ENCODE measurements around the gene SERBP1.
A peak's percentile ranks its signal among the peaks of the same experiment; 100 is the strongest.

SERBP1 gene

GRCh38 chr1:67430358-67431155 lies at the start of gene SERBP1:
Gene SERBP1, minus strand, starts transcription at chr1:67430402. Its CDS starts 102 bp downstream, at chr1:67430300.
- Mint-ChIP-seq H3K36me3 (peaks cover 36% of the 10 kb centered on the region), H3K4me1 (peaks cover 52% of the 10 kb centered on the region), H3K9me3 (no peaks in the 10 kb centered on the region)

GRCh38 chr1:67479146-67479891 lies 49.1 kb upstream of the SERBP1 start:
- peaks cover 3% of the 10 kb centered on the region for H3K4me1 Mint-ChIP-seq
- no peak overlapping the region for H3K27ac Mint-ChIP-seq
- H3K9me3 Mint-ChIP-seq, result no peaks in the 10 kb centered on the region
- H3K27me3 Mint-ChIP-seq, result no peaks in the 10 kb centered on the region
- no peak overlapping the region for H3K4me3 Mint-ChIP-seq
- no peaks in the 10 kb centered on the region for H3K36me3 Mint-ChIP-seq

More at GRCh38 chr1:67430358-67431155, at the start of gene SERBP1:
- Mint-ChIP-seq H3K4me3 (peak within 1 kb of the TSS; percentile 94), H3K27ac (peak within 1 kb of the TSS; percentile 97), H3K27me3 (no peaks in the 10 kb centered on the region)

DNA sequence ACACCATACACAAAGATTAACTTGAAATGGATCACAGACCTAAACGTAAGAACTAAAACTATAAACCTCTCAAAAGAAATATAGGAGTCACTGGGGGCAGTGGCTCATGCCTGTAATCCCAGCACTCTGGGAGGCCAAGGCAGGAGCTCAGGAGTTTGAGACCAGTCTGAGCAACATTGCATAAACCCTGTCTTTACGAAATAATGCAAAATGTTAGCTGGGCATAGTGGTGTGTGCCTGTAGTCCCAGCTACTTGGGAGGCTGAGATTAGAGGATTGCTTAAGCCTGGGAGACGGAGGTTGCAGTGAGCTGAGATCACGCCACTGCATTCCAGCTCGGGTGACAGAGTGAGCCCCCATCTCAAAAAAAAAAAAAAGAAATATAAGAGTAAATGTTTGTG lies 46.7 kb upstream of the SERBP1 start:
- H3K4me1 Mint-ChIP-seq, result peaks cover 3% of the 10 kb centered on the region
- H3K27ac Mint-ChIP-seq, result no peak overlapping the region
- no peak overlapping the region for H3K4me3 Mint-ChIP-seq
- no peaks in the 10 kb centered on the region for H3K9me3 Mint-ChIP-seq
- H3K27me3 Mint-ChIP-seq, result no peaks in the 10 kb centered on the region
- H3K36me3 Mint-ChIP-seq, result no peaks in the 10 kb centered on the region

DNA sequence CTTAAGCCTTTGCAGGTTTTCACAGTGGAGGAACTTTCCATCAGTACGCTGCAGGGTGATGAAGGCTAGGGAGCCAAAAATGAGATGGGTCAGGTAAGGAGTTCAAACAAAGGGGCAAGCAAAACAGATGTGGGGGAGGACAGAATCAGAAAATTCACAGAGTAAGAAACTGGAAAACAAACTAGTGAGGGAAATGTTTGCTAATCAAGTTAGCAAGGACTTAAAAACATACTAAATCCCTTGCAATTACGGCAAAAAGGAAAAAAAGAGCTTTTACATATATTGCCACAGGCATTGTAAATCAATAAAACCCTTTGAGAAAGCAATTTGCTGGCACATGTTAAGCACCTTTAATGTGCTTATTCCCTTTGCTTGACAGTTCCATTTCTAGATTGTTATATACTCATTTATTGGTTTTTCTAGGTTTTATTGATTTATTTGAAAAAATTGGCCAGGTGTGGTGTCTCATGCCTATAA lies 45.8 kb upstream of the SERBP1 start:
- Mint-ChIP-seq H3K36me3 (no peaks in the 10 kb centered on the region), H3K4me1 (peaks cover 3% of the 10 kb centered on the region), H3K9me3 (no peaks in the 10 kb centered on the region), H3K4me3 (no peak overlapping the region), H3K27ac (no peak overlapping the region), H3K27me3 (no peaks in the 10 kb centered on the region)

DNA sequence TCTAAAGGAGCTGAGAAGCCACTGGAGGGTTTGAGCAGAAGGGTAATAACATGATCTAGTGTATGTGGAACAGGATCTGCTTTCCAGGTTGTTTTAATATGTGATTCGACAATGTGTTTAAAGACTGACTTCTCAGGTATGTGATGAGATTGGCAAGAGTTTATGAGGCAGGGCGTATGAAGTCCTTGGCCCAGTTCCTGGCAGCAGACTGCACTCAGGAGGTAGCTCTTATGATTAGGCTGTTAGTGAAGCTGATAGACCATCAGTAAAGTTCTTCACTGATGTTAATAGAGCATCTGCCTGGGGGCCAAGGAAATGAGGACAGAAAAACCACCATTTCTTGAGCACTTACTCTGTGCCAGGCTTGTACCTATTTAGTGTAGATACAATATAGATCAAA lies 41.9 kb upstream of the SERBP1 start:
- no peak overlapping the region for H3K4me3 Mint-ChIP-seq
- no peaks in the 10 kb centered on the region for H3K4me1 Mint-ChIP-seq
- no peaks in the 10 kb centered on the region for H3K9me3 Mint-ChIP-seq
- no peak overlapping the region for H3K27ac Mint-ChIP-seq
- H3K36me3 Mint-ChIP-seq, result no peaks in the 10 kb centered on the region
- H3K27me3 Mint-ChIP-seq, result no peaks in the 10 kb centered on the region

DNA sequence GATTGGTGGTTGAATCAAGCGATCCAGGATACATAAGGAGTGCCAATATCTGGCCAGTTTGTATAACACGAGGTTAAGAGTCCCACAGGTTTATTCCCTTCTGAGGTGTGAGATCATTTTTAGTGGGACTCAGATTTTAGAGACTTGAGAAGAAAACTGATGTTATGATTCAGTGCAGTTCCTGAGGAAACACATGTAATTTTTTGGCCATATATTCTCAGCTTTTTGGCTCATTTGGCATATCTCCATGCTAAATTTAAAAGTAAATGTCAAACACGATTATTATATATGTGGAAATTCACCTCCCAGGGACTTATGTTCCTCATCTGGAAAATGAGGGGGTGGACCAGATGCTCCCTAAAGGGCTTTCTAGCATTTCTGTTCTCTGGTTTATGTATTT lies 39.2 kb upstream of the SERBP1 start:
- H3K4me3 Mint-ChIP-seq, result no peak overlapping the region
- H3K9me3 Mint-ChIP-seq, result no peaks in the 10 kb centered on the region
- H3K36me3 Mint-ChIP-seq, result no peaks in the 10 kb centered on the region
- no peak overlapping the region for H3K27ac Mint-ChIP-seq
- no peaks in the 10 kb centered on the region for H3K4me1 Mint-ChIP-seq
- peaks cover 2% of the 10 kb centered on the region for H3K27me3 Mint-ChIP-seq

GRCh38 chr1:67468066-67468718 lies 38.0 kb upstream of the SERBP1 start:
- Mint-ChIP-seq H3K4me3 (no peak overlapping the region), H3K27me3 (peaks cover 2% of the 10 kb centered on the region), H3K4me1 (no peaks in the 10 kb centered on the region), H3K27ac (no peak overlapping the region), H3K36me3 (no peaks in the 10 kb centered on the region), H3K9me3 (no peaks in the 10 kb centered on the region)

DNA sequence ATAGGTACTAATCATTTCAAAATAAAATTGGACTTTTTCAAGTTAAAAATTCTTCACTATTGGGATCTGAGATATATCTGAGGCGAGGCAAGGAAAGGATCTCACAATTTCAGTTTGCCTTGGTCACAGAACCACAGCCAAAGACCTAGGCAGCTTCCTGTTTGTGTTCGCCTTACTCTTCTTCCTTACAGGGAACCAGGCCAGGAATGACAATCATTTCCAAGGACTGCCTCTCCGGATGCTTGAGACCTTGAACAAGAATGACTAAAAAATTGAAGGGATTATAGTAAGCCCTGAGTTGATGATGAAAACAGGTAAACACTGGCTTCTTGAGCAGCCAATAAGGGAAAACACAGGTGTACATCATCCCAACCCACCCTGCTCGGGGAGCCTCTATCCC lies 35.2 kb upstream of the SERBP1 start:
- H3K27ac Mint-ChIP-seq, result no peak overlapping the region
- H3K9me3 Mint-ChIP-seq, result no peaks in the 10 kb centered on the region
- H3K4me1 Mint-ChIP-seq, result no peaks in the 10 kb centered on the region
- H3K27me3 Mint-ChIP-seq, result peaks cover 2% of the 10 kb centered on the region
- no peak overlapping the region for H3K4me3 Mint-ChIP-seq
- H3K36me3 Mint-ChIP-seq, result no peaks in the 10 kb centered on the region

DNA sequence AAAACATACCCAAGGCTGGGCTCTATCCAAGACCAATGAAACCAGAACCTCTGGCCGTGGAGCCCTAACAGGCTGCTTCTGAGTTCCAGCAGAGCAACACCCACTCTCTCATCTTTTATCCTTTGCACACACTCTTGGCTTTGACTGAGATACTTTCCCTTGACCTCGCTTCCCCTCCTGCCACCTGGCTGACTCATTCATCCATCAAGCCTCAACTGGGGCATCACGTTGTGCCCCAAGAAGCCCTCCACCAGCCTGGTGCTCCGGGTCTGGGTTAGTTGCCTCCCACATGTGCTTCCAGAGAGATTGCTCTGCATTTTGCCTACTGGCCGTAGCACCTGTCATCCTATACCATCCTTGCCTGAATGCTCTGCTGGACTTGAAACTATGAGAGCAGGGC lies 34.5 kb upstream of the SERBP1 start:
- Mint-ChIP-seq H3K4me1 (no peaks in the 10 kb centered on the region), H3K27ac (peak overlapping the region; percentile 71), H3K27me3 (peaks cover 2% of the 10 kb centered on the region), H3K9me3 (no peaks in the 10 kb centered on the region), H3K4me3 (no peak overlapping the region), H3K36me3 (no peaks in the 10 kb centered on the region)

DNA sequence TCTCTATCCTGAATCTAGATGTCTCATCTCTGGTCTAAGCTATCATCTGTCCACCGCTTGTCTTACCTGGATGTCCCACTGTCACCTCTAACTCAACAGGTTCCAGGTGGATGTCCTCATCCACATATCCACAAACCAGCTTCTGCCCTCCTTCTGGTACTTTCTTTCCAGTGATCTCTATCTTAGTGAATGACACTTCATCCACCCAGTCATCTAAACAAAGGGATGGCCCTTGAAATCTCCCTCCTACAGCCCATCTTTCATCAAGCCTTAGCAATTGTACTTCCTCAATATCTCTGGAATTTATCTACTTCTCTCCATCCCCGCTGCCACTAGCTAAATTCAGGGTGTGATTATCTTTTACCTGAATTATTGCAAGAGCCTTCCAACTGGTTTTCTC lies 33.9 kb upstream of the SERBP1 start:
- no peak overlapping the region for H3K27ac Mint-ChIP-seq
- peaks cover 2% of the 10 kb centered on the region for H3K27me3 Mint-ChIP-seq
- no peaks in the 10 kb centered on the region for H3K4me1 Mint-ChIP-seq
- no peaks in the 10 kb centered on the region for H3K9me3 Mint-ChIP-seq
- H3K4me3 Mint-ChIP-seq, result no peak overlapping the region
- H3K36me3 Mint-ChIP-seq, result no peaks in the 10 kb centered on the region

GRCh38 chr1:67463298-67463955 lies 33.2 kb upstream of the SERBP1 start:
- Mint-ChIP-seq H3K36me3 (no peaks in the 10 kb centered on the region), H3K4me3 (no peak overlapping the region), H3K4me1 (no peaks in the 10 kb centered on the region), H3K9me3 (no peaks in the 10 kb centered on the region), H3K27ac (no peak overlapping the region), H3K27me3 (peaks cover 2% of the 10 kb centered on the region)

DNA sequence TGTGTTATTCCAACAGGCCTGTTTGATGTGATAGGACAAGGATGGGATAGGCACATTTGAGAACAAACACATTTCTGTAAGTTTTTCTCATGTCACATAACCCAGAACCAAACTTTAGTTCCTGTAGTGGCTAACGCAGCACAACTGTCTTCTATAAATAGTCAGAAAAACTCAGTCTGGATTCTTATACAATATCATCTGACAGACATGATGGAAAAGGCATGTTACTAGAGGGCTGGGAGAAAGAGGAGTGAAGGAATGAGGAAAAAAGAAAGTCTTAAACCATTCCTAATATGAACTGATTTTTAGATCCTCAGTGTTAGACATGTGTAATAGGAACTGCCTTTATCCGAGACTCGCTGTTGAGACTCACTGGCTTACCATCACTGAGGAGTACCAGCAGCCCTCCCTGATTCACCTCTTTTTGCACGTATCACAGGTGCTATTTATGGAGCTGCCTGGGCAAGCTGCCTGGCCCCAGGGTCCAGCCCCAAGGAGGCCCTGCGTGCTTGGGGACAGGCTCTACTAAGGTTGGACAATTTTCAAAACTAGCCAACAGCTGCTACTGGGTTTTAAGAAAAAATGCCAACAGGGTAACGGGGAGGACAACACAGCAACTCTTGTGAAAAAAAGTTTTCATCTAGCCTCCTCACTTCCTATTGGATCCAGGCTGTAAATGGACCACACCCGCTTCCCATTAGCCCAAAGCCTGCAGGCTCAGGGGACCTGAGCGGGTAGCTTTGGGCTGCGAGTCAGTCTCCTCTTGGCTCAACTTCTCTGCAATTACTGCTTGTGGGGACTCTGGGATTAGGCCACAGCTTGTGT lies 30.7 kb upstream of the SERBP1 start:
- H3K4me3 Mint-ChIP-seq, result no peak overlapping the region
- H3K4me1 Mint-ChIP-seq, result no peaks in the 10 kb centered on the region
- H3K9me3 Mint-ChIP-seq, result no peaks in the 10 kb centered on the region
- no peak overlapping the region for H3K27ac Mint-ChIP-seq
- H3K27me3 Mint-ChIP-seq, result no peaks in the 10 kb centered on the region
- no peaks in the 10 kb centered on the region for H3K36me3 Mint-ChIP-seq

DNA sequence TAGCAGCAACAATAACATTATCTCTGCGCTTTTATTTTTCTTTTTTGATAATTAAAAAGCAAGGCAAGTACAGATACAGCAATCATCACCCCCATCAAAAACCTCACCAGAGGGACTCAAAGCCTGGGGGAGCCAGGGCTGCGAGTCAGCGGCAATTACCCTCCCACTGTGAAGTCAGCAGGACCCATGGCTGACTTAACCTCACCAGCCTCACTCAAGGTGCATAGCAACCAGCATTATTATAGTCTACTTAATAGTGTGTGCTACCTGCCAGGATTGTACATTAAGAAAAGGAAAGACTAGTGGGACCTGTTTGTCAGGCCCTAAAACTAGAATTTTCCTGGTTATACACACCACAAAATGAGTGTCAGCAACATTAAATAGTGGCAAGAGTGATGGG lies 28.9 kb upstream of the SERBP1 start:
- Mint-ChIP-seq H3K9me3 (no peaks in the 10 kb centered on the region), H3K36me3 (no peaks in the 10 kb centered on the region), H3K4me1 (no peaks in the 10 kb centered on the region), H3K4me3 (no peak overlapping the region), H3K27ac (no peak overlapping the region), H3K27me3 (no peaks in the 10 kb centered on the region)

DNA sequence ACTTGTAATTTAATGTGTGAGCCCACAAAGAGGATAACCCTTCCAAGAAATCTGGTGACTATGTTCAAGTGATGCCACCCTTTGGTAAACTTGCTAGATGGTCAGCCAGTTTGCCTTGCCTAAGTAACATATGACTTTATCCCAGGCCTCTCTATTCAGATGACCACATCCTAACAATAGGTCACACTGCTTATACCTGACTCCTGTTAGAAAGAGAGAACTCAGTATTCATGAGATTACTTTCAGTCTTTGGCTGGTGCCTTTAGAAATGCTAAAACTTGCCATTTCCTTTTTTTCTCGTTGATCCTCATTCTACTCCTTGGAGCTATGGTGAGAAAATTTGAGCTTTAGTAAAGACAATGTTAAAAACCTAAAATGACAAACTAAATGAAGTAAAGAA lies 28.5 kb upstream of the SERBP1 start:
- no peaks in the 10 kb centered on the region for H3K4me1 Mint-ChIP-seq
- no peaks in the 10 kb centered on the region for H3K36me3 Mint-ChIP-seq
- no peak overlapping the region for H3K4me3 Mint-ChIP-seq
- H3K9me3 Mint-ChIP-seq, result no peaks in the 10 kb centered on the region
- no peaks in the 10 kb centered on the region for H3K27me3 Mint-ChIP-seq
- H3K27ac Mint-ChIP-seq, result no peak overlapping the region

DNA sequence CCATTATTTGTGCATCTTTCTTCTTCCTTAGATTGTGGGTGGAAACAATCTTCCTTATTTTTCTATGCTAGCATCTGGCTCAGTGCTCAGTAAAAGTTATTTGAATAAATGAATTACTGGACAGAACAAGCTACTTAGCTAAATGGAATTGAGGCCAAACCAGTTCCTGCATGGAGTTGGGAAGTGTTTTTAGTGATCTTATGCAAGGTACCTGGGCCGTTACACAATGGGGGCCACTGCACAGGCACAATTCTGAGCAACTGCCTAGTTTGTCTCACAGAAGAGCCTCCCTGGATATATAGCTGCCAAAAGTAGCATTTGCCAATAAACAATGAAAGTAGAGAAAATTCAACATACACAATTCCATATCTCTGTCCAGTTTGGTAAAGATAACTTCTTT lies 27.0 kb upstream of the SERBP1 start:
- H3K36me3 Mint-ChIP-seq, result no peaks in the 10 kb centered on the region
- H3K9me3 Mint-ChIP-seq, result no peaks in the 10 kb centered on the region
- H3K4me1 Mint-ChIP-seq, result no peaks in the 10 kb centered on the region
- H3K4me3 Mint-ChIP-seq, result no peak overlapping the region
- no peak overlapping the region for H3K27ac Mint-ChIP-seq
- no peaks in the 10 kb centered on the region for H3K27me3 Mint-ChIP-seq

All from activated naive CD4-positive, alpha-beta T cell treated with anti-CD3 and anti-CD28 coated beads, Interleukin-2, amount 50 U/mL, for 24 hours (primary cell).